Fibroblast of skin of back (primary cell): ENCODE results near the gene UGT1A9.

Source experiments
- DNase-seq: peaks from one replicate; pipeline ENCODE4 v3.0.0-alpha.2; 2013

Gene UGT1A9

GRCh38 chr2:233800208-233800607 lies 128.5 kb downstream of the UGT1A9 start:
- no peak for DNase-seq

GRCh38 chr2:233801357-233802131 lies 129.8 kb downstream of the UGT1A9 start:
- no peak for DNase-seq

DNA sequence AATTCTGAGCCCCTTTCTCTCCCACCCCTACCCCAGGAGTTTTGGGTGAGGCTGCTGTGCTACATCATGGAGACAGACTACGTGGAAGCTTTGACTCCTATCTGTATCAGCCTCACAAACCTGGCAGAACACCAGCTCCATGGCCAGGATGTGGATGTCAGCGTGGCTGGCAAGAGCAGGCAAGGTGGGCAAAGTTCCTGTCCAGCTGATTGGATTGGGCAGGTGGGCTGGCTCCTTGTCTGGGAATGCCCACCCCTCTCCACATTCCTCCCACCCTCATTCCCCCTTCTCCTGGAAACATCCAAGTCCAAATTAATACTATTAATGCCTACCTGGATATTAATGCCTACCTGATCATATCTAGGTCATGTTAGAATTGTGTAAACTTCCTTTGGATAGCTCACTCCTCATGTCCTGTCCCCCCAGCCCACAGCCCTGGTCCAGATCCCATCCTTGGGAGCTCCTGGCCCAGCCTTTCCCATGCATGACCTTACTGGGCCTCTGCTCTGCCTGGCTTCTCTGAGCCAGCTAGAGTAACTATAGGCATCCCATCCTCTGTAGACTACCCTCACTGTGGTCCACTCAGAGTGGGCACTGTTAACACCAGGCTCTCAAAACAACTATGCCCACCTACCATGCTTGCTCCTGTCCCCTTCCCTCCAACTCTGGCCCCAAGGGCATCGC lies 130.6 kb downstream of the UGT1A9 start:
- DNase-seq = no peak

GRCh38 chr2:233803292-233803911 lies 131.7 kb downstream of the UGT1A9 start:
- no peak for DNase-seq

DNA sequence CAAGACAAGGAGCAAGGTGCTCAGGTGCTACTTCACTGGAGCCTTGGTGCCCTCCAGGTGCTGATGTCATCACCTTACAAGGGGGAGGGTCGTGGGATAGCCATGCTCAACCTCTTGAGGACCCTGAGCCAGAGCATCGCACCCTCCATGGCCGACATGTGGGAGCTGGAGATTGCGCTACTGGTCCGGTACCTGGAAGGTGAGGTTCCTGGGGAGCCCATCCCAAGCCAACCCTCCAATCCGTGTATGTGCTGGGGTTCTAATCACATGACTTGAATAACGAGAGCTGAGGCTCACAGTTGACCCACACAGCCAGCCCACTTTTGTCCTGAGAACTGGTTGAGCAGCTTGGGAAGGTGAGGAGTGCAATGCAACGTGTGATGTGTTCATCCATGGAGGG lies 132.3 kb downstream of the UGT1A9 start:
- no peak for DNase-seq

GRCh38 chr2:233807215-233807865 lies 135.6 kb downstream of the UGT1A9 start:
- no peak for DNase-seq

DNA sequence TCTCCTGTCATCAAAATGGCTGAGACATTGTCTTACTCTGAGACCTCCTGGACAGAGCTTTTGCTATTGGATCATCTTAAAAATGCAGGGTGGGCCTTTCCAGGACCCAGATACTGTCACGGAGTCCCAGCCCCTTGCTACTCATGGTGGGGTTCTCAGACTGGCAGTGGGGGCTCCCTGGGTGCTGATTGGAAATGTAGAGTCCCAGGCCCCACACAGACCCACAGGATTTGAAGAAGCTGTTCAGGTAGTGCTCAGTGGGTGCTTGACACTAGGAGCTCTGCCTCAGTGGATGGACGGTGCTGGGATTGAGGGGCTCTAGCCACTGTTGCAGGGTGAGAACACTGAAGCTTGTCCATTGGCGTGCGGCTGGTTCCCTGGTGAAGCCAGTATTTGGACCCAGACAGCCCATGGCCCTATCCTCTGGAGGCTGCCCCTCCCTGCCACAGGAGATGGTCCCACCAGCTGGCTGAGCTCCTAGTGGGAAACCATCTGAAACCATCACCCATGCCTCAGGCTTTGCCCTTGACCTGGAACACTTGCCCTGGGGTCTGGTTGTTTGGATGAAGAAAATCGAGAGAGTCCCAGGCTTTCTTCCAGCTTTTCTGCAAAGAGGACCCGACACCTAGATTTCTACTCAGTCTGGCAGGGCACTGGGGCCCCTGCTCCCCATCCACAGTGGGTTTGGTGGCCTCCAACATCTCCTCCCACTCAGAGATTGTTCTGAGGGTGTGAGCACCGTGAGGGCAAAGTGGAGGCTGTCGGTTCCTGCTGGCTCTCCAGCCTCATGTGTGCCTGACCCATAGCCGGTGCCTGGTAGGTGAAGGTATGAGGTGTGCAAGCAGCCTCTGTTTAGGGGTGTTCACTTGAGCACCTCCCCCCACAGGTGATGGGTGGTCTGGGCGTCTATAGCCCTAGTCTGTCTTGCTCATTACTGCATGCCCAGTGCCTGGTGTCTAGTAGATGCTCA lies 136.6 kb downstream of the UGT1A9 start:
- DNase-seq = no peak

- no peak for DNase-seq
Observed at GRCh38 chr2:233810385-233810784, 138.7 kb downstream of the UGT1A9 start.

DNA sequence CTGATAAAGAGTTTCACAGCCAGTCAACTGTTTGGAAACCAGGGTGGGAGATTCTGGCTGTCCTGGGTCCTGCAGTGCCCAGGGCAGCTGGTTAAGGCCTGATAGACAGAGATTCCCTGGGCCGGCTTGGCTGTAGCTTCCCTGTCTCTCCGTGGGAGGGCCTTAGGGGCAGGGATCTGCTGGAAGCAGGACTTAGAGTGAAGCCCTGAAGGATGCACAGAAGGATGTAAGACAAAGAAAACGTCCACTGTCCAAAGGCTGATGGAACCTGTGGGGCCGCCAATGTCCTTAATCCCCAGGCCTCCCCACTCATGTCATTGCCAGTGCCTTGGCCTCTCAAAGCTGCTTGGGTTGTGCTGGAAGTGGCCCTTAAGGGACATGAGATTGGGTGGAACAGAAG lies 139.4 kb downstream of the UGT1A9 start:
- DNase-seq = no peak

DNA sequence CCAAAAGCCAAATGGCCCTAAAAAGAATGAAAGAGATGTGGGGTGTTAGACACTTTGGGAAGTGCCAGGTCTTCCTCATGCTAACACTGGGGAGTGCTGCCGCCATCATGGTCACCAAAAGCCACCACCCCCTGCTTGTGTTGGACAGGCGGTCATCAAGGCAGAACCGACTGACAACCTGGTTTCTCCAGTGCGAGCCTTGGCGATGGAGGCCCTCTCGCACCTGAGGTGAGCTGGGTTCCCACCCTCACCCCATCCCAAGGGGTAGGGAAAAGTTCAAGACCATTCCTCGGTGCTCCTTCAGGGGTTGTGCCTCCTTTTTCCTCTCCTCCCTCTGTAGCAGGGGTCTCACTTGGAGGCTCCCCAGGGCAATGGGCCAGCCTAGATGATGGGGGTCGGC lies 140.0 kb downstream of the UGT1A9 start:
- DNase-seq = no peak

GRCh38 chr2:233813236-233814055 lies 141.7 kb downstream of the UGT1A9 start:
- no peak for DNase-seq

DNA sequence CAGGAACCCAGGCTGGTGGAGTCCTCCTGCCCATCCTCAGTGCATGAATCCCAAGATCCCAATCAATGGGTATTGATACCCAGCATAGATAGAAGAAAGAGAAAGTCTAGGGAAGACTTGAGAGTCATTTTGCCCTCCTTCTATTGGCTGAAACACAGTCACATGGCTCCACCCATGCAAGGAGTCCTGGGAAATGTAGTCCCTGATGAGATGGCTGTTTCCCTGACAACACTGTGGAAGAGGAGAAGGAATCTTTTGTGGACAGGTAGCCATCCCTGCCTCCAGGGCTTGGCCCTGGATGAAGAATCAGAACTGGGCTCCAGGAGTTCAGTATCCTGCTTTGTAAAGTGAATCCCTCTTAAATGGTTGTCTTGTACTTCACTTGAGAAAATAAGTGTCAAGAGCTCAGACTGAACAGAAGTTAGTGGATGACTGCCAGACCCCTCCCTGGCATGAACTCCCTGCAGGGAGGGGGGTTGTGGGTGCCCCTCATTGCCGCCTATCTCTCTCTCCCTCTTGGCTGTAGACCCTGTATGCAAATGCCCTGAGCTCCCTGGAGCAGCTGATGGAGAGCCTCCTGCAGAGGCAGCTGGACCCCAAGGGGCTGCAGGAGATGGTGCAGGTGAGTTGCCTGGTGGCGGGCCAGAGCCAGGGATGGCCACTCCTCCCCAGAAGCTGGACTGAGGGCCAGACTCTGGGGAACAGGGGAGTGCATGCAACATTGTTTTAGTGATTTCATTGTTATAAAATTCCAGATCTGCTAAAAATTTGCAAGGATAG lies 142.5 kb downstream of the UGT1A9 start:
- DNase-seq = no peak

DNA sequence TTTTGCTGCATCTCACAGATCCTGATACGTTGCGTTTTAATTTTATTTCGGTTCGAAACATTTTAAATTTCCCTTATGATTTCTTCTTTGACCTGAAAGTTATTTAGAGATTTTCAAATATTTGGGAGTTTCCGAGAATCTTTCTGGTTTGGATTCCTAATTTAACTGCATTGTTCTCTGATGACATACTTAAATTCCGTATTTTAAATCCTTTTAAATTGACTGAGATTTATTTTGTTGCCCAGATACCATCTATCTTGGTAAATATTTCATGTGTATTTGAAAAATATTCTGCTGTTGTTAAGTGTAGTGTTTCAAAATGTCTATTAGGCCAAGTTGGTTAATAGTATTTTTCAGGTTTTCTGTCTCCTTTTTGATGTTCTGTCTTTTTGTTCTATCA lies 144.2 kb downstream of the UGT1A9 start:
- DNase-seq = no peak

DNA sequence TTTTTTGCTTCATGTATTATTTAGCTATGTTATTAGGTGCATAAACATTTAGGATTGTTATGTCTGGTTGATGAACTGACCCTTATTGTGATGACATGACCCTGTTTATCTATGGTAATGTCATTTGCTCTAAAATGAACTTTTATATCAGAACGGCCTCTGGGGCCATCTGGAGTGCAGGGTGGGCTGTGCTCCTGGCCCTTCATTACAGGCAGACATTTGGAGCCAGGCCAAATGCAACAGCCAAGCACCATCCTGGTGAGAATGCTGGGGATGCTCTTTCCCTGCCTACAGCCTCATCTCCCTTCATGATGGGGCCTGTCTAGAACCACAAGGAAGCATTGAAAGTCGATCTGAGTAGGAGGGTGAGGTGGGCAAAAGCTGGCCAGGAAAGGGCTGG lies 144.6 kb downstream of the UGT1A9 start:
- no peak for DNase-seq

DNA sequence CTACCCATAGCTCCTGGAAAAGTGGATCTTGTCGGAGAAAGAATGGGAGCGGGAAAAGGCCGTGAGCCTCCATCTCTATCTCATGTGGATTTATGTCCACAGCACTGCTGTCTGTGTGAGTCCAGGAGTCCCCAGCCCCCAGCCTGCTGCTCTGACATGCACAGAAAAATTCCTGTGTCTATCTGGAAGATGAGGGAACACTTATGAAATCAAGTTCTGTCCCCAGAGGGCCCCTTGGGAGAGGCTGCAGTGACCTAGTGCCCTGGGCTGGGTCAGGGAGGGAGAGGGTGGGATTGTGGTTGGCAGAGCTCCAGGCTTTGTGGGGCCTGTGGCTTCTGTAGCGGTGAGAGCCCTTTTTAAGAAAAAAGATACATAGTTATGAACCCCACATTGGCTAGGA lies 145.1 kb downstream of the UGT1A9 start:
- DNase-seq = no peak

DNA sequence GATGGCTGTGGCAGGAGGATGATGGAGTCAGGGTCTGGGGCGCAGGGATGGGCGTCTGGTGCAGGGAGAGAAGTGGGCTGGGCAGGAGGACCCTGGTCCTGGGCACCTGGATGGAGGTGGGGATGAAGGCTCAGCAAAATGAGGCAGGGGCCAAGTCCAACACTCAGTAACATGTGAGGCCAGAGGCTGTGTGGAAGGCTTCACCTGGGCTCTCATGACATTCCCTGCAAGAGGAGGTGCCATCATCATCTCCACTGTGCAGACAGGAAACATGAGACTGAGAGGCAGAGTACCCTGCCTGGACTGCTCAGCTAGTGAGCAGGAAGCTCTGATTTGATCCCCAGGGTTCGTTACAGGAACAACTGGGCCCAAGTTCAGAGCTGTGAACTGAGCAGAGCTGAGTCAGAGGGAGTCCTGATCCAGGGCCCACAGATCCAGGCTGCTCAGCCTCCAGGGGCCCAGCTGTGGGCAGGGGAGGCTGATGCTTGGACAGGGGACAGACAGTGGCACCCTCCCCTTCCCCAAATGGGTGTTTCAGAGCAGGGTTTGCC lies 145.7 kb downstream of the UGT1A9 start:
- no peak for DNase-seq

DNA sequence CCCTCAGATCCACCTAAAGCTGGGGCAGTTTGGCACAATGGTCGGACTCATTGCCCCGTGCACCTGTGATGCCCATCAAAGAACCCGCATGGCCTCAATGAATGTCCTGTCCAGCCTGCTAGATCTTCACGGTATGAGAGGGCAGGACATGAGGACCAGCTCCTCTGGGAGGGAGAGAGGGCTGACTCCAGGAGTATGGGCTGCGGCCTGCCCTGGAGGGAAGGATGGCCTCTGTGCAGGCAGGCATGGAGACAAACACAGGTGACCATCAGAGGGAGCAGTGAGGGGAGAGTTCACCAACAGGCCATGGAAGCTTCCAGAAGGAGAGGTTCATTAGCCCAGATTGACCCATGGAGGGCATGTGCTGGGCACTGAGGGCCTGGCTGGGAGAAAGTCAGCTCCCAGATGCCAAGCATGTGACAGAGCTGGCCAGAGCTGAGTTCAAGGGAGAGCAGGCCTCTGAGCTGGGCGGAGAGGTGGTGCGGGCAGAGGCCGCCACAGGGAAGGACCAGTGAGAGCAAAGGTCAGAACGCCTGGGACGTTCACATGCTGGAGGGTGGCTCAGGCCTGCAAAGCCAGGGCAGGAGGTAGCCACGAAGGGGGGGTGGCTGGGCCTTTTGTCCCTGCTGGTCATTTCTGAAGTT lies 146.4 kb downstream of the UGT1A9 start:
- no peak for DNase-seq

GRCh38 chr2:233818639-233819621 lies 147.2 kb downstream of the UGT1A9 start:
- DNase-seq = no peak
